ENCODE results near the gene TBX2. TPM values are rescaled to one million over a fixed set of nuclear protein-coding genes. Genes with fewer than 3 reads are reported as not detected.

TBX2 gene
- total RNA-seq, 2 donors from 2014 or later: 0.07 TPM; not detected in 1

GRCh38 chr17:61408151-61409041, 8.8 kb downstream of the TBX2 start:
- DNase-seq: peak; percentile 69
- Mint-ChIP-seq H3K4me1 (peaks cover 11% of the 10 kb centered on the region), H3K36me3 (ENCODE audit: low read depth) (no peaks in the 10 kb centered on the region), H3K4me3 (peak overlapping the region; percentile 22), H3K27me3 (ENCODE audit: insufficient read depth) (peaks cover 86% of the 10 kb centered on the region), H3K9me3 (no peaks in the 10 kb centered on the region), H3K27ac (no peak overlapping the region)
- H3K4me3 ChIP-seq (ENCODE audit: low read length): no peak overlapping the region
- no peak overlapping the region for H3K27ac ChIP-seq (ENCODE audit: low read depth, low read length)
- no peak overlapping the region for H3K9ac ChIP-seq (ENCODE audit: extremely low read depth, low read length, poor library complexity, severe bottlenecking)
- H3K4me1 ChIP-seq (ENCODE audit: control insufficient read depth, insufficient read depth, low read length): no peaks in the 10 kb centered on the region
- WGBS, 2 experiments (ENCODE audit: insufficient coverage in 1 of 2, insufficient read length in 1 of 2): 16 to 20% methylated on average over 21 to 41 of the region's 41 CpGs
- H3K27me3 ChIP-seq (ENCODE audit: control insufficient read depth, insufficient read depth, low read length, poor library complexity, severe bottlenecking): peaks cover 100% of the 10 kb centered on the region
- no peak for TF ChIP-seq CTCF (conservative IDR thresholded peaks at IDR 0.05)
- no peaks in the 10 kb centered on the region for H3K9me3 ChIP-seq (ENCODE audit: control insufficient read depth, low read length)
- H3K36me3 ChIP-seq (ENCODE audit: control insufficient read depth, insufficient read depth, low read length): no peaks in the 10 kb centered on the region

DNA sequence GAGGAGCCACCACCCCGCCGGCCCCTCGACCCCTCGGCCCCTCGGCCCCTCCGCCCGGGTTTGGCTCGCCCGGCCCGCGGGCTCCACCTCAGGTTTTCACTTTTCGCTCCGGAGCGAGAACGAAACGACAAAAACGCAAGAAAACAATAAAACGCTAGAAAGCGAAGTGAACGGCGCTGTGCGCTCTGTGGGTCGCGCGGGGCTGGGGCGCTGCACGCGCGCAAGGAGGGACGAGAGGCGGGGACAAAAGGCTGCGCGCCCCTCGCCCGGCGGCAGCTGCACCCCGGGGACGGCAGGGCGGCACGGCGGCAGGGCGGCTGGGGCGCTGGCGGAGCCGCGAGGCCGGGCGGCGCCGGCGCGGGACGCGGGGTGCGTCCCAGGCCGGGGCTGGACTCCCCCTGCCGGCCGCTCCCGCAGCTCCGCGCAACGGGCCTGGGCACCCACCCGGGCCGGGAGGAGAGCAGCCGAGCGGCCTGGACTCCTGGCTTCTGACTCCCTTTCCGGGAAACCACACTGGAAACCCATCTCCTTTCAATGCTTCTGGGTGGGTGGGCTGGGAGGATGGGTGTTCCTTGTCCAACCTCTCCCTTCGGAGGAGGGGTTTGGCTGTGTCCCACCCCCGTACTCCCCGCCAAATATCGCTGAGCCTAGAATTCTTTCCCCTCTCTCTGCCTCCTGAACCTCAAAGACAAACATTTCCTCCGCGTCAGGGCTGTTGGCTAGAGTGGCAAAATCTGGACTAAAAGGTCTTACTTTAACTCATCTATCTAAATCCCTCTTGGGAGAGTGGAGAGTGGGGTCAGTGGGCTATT, 9.9 kb downstream of the TBX2 start:
- no peak overlapping the region for H3K9ac ChIP-seq (ENCODE audit: extremely low read depth, low read length, poor library complexity, severe bottlenecking)
- H3K4me1 Mint-ChIP-seq: peaks cover 11% of the 10 kb centered on the region
- H3K27me3 Mint-ChIP-seq (ENCODE audit: insufficient read depth): peaks cover 85% of the 10 kb centered on the region
- H3K4me3 ChIP-seq (ENCODE audit: low read length): no peak overlapping the region
- peak; percentile 87 for DNase-seq
- TF ChIP-seq CTCF (conservative IDR thresholded peaks at IDR 0.05): peak; percentile 65
- no peak overlapping the region for H3K27ac ChIP-seq (ENCODE audit: low read depth, low read length)
- H3K27me3 ChIP-seq (ENCODE audit: control insufficient read depth, insufficient read depth, low read length, poor library complexity, severe bottlenecking): peaks cover 98% of the 10 kb centered on the region
- no peaks in the 10 kb centered on the region for H3K36me3 ChIP-seq (ENCODE audit: control insufficient read depth, insufficient read depth, low read length)
- H3K36me3 Mint-ChIP-seq (ENCODE audit: low read depth): no peaks in the 10 kb centered on the region
- peak overlapping the region; percentile 60 for H3K4me3 Mint-ChIP-seq
- 2% methylated on average over 21 to 73 of the region's 73 CpGs for WGBS, 2 experiments (ENCODE audit: insufficient coverage in 1 of 2, insufficient read length in 1 of 2)
- H3K27ac Mint-ChIP-seq: no peak overlapping the region
- no peaks in the 10 kb centered on the region for H3K9me3 ChIP-seq (ENCODE audit: control insufficient read depth, low read length)
- H3K4me1 ChIP-seq (ENCODE audit: control insufficient read depth, insufficient read depth, low read length): no peaks in the 10 kb centered on the region
- no peaks in the 10 kb centered on the region for H3K9me3 Mint-ChIP-seq

- Mint-ChIP-seq H3K4me3 (peak overlapping the region; percentile 60), H3K9me3 (no peaks in the 10 kb centered on the region), H3K27me3 (ENCODE audit: insufficient read depth) (peaks cover 84% of the 10 kb centered on the region), H3K27ac (no peak overlapping the region), H3K36me3 (ENCODE audit: low read depth) (no peaks in the 10 kb centered on the region), H3K4me1 (peaks cover 11% of the 10 kb centered on the region)
- peak; percentile 77 for TF ChIP-seq CTCF (conservative IDR thresholded peaks at IDR 0.05)
- H3K36me3 ChIP-seq (ENCODE audit: control insufficient read depth, insufficient read depth, low read length): no peaks in the 10 kb centered on the region
- DNase-seq: peak; percentile 98
- WGBS, 2 experiments (ENCODE audit: insufficient coverage in 1 of 2, insufficient read length in 1 of 2): 9 to 11% methylated on average over 29 to 48 of the region's 48 CpGs
- peaks cover 98% of the 10 kb centered on the region for H3K27me3 ChIP-seq (ENCODE audit: control insufficient read depth, insufficient read depth, low read length, poor library complexity, severe bottlenecking)
- H3K9me3 ChIP-seq (ENCODE audit: control insufficient read depth, low read length): no peaks in the 10 kb centered on the region
- no peak overlapping the region for H3K9ac ChIP-seq (ENCODE audit: extremely low read depth, low read length, poor library complexity, severe bottlenecking)
- no peaks in the 10 kb centered on the region for H3K4me1 ChIP-seq (ENCODE audit: control insufficient read depth, insufficient read depth, low read length)
- peak overlapping the region; percentile 40 for H3K4me3 ChIP-seq (ENCODE audit: low read length)
- no peak overlapping the region for H3K27ac ChIP-seq (ENCODE audit: low read depth, low read length)
Observed at GRCh38 chr17:61410141-61411010, 10.7 kb downstream of the TBX2 start.
